Measurements from ENCODE around the gene KCTD10.

DNA sequence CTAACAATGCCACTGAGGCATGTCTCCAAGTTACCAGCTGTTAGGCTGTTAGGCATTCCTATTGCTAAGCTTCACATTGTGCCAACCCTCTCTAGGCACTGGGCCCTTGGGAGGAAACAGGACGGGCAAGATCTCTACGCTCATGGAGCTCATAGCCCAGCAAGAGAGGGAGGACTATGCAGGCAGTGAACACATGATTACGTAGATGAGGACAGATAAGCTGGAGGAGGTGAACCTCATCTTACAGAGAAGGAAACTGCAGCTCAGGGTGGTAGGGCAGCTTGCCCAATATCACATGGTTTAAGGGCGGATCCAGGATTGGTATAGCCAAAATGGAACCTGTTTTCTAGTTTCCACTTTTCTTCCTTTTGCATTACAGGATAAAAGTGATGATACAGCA is 8.1 kb upstream of the KCTD10 start:
- no peak for TF ChIP-seq CTCF (IDR thresholded peaks at IDR 0.05; ENCODE audit: low read depth, low read length)
- no peak for TF ChIP-seq EZH2phosphoT487 (IDR thresholded peaks at IDR 0.05; ENCODE audit: low read depth)

All from OCI-LY3 (cell line).